Tibial artery (tissue), 4 donors: ENCODE results near the gene KAT6B.

Experiments
- DNase-seq, 2 donors: peaks; one replicate each; pipeline ENCODE4 v3.0.0-alpha.2; 2019
- H3K27ac ChIP-seq, 2 donors: fragments of 200-600 bp; sonication (generic) in 1 of 2; 1 replicate in 1 of 2; 2 replicates in 1 of 2; pipeline ENCODE4 v1.5.1; 2018 to 2019; ENCODE audit warnings: mild to moderate bottlenecking in 1 of 2
- H3K27me3 ChIP-seq, 2 donors: fragments of 200-600 bp; sonication (generic) in 1 of 2; one replicate each; pipeline versions ENCODE4 v1.5.1 to v1.6.0; 2016 to 2019
- H3K36me3 ChIP-seq, 3 donors: fragments of 200-600 bp; sonication (generic) in 2 of 3; one replicate each; pipeline ENCODE4 v1.5.1; 2016 to 2019; ENCODE audit warnings: mild to moderate bottlenecking in 2 of 3
- H3K4me1 ChIP-seq, 4 donors: fragments of 200-600 bp; sonication (generic) in 2 of 4; 1 replicate in 3 of 4; 2 replicates in 1 of 4; pipeline ENCODE4 v1.5.1; 2016 to 2019
- H3K4me3 ChIP-seq, 2 donors: fragments of 200-600 bp; sonication (generic) in 1 of 2; 1 replicate in 1 of 2; 2 replicates in 1 of 2; pipeline ENCODE4 v1.5.1; 2018 to 2019; ENCODE audit warnings: mild to moderate bottlenecking in 2 of 2
- H3K9me3 ChIP-seq, 3 donors: fragments of 200-600 bp; sonication (generic) in 1 of 3; one replicate each; pipeline ENCODE4 v1.5.1; 2016 to 2019
- intact Hi-C: fragments of 100-400 bp; cut with DNase I; formaldehyde crosslinking; loops from one replicate; pipeline ENCODE4 v1.15.0; 2023; ENCODE audit warnings: low total_unique reads
- TF ChIP-seq, protein P1 (sequence below), 2 experiments: fragments of 200-600 bp in 1 of 2; fragments of 450-650 bp in 1 of 2; IDR thresholded peaks; one replicate each; pipeline ENCODE4 v1.5.1; 2017 to 2019; ENCODE audit warnings: antibody characterized with exemption in 2 of 2, mild to moderate bottlenecking in 1 of 2, moderate library complexity in 1 of 2

Gene KAT6B

DNA sequence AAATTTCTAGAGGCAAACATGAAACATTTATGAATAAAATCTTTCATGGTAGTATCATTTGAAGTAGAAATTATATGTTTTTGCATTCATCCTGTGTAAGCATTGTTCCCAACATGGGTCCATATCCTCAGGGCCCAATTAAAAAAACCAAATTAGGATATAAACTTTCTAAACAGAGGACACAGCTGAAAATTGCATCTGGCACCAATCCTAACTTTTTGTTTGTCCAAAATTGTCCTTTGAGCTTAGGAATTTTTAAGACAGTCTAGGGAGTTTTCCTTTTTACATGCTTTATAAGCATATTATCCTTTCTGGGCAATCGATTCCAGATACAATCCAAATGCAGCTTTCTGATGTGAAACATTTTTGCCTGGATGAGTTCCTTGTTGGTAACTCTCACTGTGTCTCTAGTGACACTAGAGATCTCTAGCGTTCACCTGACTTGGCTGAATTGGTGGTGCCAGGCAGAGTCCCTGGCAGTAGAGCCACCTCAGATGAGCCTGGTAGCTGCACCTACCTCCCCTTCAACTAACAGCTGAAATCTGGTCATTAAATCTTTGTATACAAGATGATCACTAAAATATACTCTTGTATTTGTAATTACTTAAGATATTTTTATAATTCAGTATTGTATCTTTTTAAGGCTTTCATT is 147.5 kb downstream of the KAT6B start:
- intact Hi-C loops, result no loop called here
- Histone ChIP-seq H3K27me3 (no peaks in the 10 kb centered on the region), H3K27ac (no peak overlapping the region), H3K9me3 (no peaks in the 10 kb centered on the region), H3K4me1 (peaks cover 0 to 14% (median under 1%) of the 10 kb centered on the region in 4 donors), H3K4me3 (no peak overlapping the region), H3K36me3 (peaks cover 24 to 29% (median 25%) of the 10 kb centered on the region in 3 donors)
- TF ChIP-seq, protein P1, sequence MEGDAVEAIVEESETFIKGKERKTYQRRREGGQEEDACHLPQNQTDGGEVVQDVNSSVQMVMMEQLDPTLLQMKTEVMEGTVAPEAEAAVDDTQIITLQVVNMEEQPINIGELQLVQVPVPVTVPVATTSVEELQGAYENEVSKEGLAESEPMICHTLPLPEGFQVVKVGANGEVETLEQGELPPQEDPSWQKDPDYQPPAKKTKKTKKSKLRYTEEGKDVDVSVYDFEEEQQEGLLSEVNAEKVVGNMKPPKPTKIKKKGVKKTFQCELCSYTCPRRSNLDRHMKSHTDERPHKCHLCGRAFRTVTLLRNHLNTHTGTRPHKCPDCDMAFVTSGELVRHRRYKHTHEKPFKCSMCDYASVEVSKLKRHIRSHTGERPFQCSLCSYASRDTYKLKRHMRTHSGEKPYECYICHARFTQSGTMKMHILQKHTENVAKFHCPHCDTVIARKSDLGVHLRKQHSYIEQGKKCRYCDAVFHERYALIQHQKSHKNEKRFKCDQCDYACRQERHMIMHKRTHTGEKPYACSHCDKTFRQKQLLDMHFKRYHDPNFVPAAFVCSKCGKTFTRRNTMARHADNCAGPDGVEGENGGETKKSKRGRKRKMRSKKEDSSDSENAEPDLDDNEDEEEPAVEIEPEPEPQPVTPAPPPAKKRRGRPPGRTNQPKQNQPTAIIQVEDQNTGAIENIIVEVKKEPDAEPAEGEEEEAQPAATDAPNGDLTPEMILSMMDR (IDR thresholded peaks at IDR 0.05), result no peak
- DNase-seq, result no peak

DNA sequence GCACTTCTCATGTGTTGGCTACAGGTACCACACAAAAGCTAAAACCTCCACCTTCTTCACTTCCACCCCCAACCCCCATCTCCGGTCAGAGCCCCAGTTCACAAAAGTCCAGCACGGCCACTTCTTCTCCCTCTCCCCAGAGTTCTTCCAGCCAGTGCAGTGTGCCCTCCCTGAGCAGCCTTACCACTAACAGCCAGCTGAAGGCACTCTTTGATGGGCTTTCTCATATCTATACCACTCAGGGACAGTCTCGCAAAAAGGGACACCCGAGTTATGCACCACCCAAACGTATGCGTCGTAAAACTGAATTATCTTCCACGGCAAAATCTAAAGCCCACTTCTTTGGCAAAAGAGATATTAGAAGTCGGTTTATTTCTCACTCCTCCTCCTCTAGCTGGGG is 149.4 kb downstream of the KAT6B start:
- Histone ChIP-seq H3K4me1 (peaks cover 0 to 7% (median 0%) of the 10 kb centered on the region in 4 donors), H3K4me3 (no peak overlapping the region), H3K9me3 (no peaks in the 10 kb centered on the region), H3K27me3 (no peaks in the 10 kb centered on the region), H3K36me3 (peaks cover 24 to 30% (median 25%) of the 10 kb centered on the region in 3 donors), H3K27ac (no peak overlapping the region)
- intact Hi-C loops, result no loop called here
- TF ChIP-seq, protein P1 (IDR thresholded peaks at IDR 0.05), result no peak
- no peak for DNase-seq

DNA sequence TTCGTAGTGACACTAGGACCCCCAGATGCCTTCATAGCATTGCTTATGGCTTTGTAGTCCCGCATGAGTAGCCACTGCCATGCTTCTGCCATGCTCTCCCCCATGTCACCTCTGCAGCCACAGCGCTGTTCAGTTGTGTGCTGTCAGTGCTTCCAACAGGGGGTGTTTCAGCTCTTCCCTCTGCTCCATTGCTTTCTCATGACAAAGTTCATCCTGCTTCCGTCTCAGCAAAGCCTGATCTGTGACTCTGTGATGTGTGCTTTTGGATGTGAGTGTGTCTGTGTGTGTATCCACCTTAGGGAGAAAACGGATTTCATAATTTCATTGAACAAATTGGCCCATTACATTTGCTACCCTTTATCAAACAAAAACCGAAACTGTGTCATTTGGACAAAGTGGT is 150.2 kb downstream of the KAT6B start:
- Histone ChIP-seq H3K27ac (no peak overlapping the region), H3K36me3 (peaks cover 24 to 30% (median 25%) of the 10 kb centered on the region in 3 donors), H3K9me3 (no peaks in the 10 kb centered on the region), H3K4me1 (peaks cover 0 to 7% (median 0%) of the 10 kb centered on the region in 4 donors), H3K27me3 (no peaks in the 10 kb centered on the region), H3K4me3 (no peak overlapping the region)
- TF ChIP-seq, protein P1 (IDR thresholded peaks at IDR 0.05), result no peak
- intact Hi-C loops, result no loop called here
- DNase-seq, result no peak

DNA sequence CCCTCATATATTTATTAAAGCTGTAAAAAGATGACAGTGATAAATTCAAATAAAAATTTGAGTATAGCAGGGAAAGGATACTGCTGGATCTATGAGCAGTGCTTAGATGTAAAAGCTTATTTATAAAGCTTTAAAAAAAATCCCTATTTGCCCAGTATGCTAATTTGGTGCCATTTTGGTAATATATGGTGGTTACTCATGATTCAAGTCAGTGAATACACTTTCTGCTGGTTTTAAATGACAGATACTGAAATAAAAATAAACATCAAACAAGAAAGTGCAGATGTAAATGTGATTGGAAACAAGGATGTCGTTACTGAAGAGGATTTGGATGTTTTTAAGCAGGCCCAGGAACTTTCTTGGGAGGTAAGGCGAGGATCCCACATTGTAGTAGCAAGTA is 150.7 kb downstream of the KAT6B start:
- Histone ChIP-seq H3K27me3 (no peaks in the 10 kb centered on the region), H3K4me1 (peaks cover 0 to 7% (median 0%) of the 10 kb centered on the region in 4 donors), H3K4me3 (no peak overlapping the region), H3K9me3 (no peaks in the 10 kb centered on the region), H3K27ac (no peak overlapping the region), H3K36me3 (peaks cover 25 to 31% (median 26%) of the 10 kb centered on the region in 3 donors)
- no peak for DNase-seq
- intact Hi-C loops, result no loop called here
- TF ChIP-seq, protein P1 (IDR thresholded peaks at IDR 0.05), result no peak

DNA sequence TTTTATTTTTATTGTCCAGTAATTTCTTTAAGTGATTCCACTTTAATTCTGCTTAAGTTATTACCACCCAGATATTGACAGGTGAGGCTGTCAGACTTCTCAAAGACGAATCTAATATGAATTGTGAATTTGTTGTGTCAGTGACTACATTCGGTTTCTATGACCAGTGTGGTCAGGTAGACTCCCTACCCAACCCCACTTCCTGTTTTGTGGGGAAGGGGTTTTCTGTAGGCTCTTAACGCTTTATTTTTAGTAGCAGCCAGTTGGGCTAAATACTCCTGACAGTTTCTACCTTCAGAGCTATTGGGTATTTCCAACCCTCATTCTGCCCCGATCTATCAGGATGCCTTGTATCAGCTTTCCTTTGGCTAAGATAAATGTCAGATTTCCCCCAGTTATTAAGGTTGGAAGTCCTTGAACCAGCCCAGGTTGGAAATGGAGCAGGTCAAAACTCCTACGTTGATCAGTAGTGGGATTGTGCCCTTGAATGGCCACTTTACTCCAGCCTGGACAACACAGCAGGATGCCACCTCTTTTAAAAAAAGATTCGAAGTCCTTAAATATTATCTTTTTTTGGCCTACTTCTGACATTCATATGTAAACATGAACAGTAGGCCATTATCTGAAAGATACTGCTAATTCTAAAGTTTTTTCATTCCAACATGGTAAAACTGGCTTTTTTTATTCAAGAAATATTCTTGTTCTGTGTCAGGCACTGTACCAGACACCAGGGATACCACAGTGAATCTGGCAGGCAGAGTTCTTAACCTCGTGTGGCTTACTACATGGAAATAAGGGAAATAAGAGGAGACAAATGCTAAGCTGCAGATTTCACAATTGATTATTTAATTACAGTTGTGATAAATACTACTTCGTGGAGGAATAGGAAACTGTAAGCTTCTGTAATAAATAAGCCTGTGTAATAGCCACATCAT is 151.8 kb downstream of the KAT6B start:
- Histone ChIP-seq H3K4me1 (peaks cover 0 to 16% (median under 1%) of the 10 kb centered on the region in 4 donors), H3K36me3 (peaks cover 25 to 40% (median 28%) of the 10 kb centered on the region in 3 donors), H3K27ac (no peak overlapping the region), H3K27me3 (no peaks in the 10 kb centered on the region), H3K9me3 (no peaks in the 10 kb centered on the region), H3K4me3 (no peak overlapping the region)
- intact Hi-C loops, result no loop called here
- TF ChIP-seq, protein P1 (IDR thresholded peaks at IDR 0.05), result no peak
- DNase-seq, result no peak
